TTC549 (cell line): ENCODE data around the gene FBXL16.
"Not testable (repeated sequence)": the region's sequence is repeated elsewhere in the genome, so short reads cannot be mapped to it uniquely, and the experiment has no call there.

Experiments
- FAIRE-seq: peaks from 2 replicates; lab custom pipeline; 2012; peaks lifted over from hg19 to GRCh38; lab: Jason Lieb, UNC

Gene FBXL16

GRCh38 chr16:709566-710499 is 4.2 kb upstream of the FBXL16 start:
- no peak for FAIRE-seq

DNA sequence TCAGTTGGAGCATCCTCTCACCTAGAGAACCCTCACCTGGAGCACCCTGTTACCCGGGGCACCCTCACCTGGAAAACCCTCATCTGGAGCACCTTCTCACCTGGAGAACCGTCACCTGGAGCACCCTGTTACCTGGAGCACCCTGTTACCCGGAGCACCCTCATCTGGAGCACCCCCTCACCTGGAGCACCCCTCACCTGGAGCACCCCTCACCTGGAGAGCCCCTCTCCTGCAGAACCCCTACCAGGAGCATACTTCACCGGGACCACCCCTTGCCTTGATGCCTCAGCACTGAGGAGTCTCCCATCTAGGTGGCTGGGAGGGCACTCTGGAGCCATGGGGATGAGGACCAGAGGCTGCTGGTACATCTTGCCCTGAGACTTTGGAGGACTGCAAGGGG is 3.4 kb upstream of the FBXL16 start:
- no peak for FAIRE-seq

- FAIRE-seq: no peak
Measured at GRCh38 chr16:708019-708418, 2.4 kb upstream of the FBXL16 start.

DNA sequence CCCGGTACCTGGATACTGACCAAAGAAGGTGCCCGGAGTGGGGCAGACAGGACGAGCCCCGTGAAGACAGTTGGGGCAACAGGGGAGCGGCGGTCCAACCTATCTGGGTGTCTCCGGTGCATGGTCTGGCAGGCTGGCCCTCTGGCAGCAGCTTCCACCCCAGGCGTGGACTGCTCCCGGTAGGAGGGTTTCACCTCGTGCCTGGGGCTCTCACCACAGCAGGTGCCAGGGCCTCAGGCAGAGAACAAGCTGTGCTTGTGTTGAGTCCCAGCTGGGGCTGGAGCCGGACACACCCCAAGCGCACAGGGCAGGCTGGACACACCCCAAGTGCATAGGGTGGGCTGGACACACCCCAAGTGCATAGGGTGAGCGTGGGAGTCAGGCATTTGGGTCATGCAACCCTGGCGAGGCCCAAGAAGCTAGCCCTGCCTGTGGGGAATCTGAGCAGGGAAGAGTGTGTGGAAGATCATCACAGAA is 1.5 kb upstream of the FBXL16 start:
- no peak for FAIRE-seq

- no peak for FAIRE-seq
Measured at GRCh38 chr16:706189-707061, 824 bp upstream of the FBXL16 start.

GRCh38 chr16:704552-705380 is 835 bp downstream of the FBXL16 start:
- FAIRE-seq: no peak

GRCh38 chr16:704047-704446 is 1.6 kb downstream of the FBXL16 start:
- FAIRE-seq: no peak

DNA sequence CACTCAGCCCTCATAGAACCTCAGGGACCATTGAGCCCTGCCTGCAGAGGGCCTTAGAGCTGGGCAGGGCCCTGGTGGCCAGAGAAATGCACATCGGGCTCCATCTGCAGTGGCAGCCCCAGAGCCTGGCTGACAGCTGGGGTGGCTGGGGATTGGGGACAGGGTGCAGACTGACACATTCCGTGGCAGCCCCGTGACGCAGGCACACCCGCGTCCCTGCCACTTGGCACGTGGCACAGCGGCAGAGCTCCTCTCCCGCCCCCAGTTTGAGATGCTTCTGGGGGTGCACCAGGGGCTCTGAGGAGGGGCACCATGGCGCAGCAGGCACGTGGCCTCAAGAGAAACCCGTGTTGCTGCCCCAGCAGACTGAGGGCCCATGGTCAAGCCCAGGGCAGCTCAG is 2.2 kb downstream of the FBXL16 start:
- no peak for FAIRE-seq

- no peak for FAIRE-seq
Measured at GRCh38 chr16:702341-702740, 3.3 kb downstream of the FBXL16 start.

GRCh38 chr16:700684-701584 is 4.7 kb downstream of the FBXL16 start:
- FAIRE-seq: no peak

DNA sequence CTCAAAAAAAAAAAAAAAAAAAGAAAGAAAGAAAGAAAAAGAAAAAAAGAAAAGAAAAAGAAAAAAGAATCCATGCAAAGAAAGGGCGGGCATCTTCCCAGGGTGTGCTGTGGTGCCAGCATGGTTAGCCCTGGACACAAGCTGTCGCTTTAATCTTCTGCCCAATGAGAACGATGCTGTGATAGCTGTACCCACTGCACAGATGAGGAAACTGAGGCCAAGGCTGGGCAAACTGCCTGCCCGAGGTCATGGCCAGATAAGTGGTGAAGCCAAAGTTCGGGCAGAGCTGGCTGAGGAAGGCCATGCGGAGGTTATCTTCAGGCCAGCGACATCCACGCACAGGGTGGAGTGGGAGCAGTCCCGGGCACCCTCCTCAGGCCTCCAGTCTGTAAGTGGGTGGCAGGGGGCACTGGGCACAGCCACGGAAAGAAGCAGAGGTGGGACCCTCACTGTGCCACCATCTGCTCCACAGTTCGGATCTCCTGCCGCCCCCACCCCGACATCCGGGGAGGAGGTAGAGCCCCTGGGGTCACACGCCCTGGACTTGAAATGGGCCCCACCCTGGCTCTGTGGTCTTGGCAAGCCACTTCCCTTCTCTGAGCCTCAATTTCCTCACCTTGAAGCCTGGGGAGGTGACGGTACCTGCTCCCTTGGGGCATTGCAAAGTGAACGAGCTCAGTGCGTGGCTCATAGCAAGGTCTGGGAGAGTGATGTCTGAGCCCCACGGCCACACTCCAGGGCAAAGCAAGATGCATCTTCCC is 6.5 kb downstream of the FBXL16 start:
- no peak for FAIRE-seq

GRCh38 chr16:695355-696089 is 10.1 kb downstream of the FBXL16 start:
- no peak for FAIRE-seq

- no peak for FAIRE-seq
Measured at GRCh38 chr16:694863-695354, 10.7 kb downstream of the FBXL16 start.

DNA sequence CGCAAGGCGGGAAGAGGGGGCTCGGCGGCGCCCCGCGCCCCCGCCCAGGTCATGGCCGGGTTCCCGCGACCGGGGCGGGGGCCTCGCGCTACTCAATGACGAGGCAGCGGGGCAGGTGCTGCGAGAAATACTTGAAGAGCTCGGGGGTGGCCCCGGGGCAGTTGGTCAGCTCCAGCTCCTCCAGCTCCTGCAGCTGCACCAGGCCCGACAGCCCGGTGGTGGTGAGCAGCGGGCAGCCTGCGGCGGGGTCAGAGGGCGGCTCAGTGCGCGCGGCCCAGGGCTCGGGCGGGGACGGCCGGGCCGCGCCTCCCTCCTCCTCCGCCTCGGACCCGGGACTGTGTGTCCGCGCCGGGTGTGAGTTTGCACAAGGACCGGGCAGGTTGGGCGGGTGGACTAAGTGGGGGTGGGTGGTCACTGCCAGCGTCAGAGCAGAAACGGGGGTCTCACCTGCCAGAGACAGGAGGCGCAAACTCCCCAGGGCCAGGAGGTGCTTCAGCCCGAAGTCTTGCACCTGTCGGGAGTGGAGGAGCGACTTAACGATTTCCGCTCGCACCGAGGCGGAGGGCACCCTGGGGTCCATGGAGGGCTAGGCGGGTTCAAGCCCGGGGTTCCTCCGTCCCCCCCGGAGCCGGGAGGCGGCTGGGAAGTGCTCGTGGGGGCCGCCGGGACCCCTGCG is 11.3 kb downstream of the FBXL16 start:
- FAIRE-seq: no peak

- FAIRE-seq: no peak
Measured at GRCh38 chr16:693766-694165, 11.8 kb downstream of the FBXL16 start.

- no peak for FAIRE-seq
Measured at GRCh38 chr16:693364-693763, 12.2 kb downstream of the FBXL16 start.

DNA sequence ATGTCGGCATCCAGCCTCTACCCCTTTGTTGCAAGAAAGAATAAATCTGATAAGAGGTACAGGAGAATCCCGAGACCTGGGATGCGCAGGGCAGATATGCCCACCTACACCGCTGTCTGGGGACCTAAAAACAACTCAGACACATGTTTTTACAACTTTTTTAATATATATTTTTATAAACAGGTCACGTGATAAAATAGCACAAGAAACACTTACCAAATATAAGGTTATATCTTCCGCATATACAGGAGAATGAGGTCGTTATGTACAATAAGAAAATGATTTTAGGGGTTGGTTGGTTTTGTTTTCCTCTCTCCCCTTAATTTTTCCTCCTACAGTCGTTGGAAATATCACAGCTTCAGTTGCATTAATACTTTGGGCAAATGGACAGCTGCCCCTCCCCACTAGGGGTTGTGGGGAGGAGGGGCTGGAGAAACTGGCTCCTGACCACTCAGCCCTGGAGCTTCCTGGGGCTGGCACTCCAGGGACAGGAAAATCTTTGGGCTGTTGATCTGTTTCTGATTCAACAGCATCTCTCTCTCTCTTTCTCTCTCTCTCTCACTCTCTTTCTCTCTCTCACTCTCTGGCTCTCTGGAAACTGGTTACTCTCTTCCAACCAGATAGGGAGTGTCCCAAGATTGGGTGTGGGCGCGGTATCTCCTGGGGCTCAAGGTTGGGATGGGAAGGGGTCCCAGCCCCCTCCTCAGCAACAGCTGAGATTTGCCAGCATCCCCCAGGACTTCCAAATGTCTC is 13.1 kb downstream of the FBXL16 start:
- no peak for FAIRE-seq

DNA sequence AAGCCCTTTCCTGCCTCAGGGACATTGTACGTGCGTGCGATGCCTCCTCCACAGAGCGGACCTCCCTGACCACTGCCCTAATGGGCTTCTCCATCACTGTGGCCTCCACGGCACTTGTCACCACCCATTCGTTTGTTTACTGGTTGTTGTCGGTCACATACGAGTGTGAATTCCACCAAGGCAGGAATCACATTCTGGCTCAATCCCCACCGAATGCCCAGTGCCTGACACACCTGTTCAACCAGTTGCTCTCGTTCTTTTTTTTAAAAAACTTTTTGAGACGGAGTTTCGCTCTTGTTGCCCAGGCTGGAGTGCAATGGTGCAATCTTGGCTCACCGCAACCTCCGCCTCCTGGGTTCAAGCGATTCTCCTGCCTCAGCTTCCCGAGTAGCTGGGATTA is 14.4 kb downstream of the FBXL16 start:
- FAIRE-seq: not testable (repeated sequence)
